ENCODE data around the gene SERPINA6. TPM values are rescaled to one million over a fixed set of nuclear protein-coding genes. Genes with fewer than 3 reads are reported as not detected.

SERPINA6 gene
- total RNA-seq, 1 donor from 2014 or later, result not detected

DNA sequence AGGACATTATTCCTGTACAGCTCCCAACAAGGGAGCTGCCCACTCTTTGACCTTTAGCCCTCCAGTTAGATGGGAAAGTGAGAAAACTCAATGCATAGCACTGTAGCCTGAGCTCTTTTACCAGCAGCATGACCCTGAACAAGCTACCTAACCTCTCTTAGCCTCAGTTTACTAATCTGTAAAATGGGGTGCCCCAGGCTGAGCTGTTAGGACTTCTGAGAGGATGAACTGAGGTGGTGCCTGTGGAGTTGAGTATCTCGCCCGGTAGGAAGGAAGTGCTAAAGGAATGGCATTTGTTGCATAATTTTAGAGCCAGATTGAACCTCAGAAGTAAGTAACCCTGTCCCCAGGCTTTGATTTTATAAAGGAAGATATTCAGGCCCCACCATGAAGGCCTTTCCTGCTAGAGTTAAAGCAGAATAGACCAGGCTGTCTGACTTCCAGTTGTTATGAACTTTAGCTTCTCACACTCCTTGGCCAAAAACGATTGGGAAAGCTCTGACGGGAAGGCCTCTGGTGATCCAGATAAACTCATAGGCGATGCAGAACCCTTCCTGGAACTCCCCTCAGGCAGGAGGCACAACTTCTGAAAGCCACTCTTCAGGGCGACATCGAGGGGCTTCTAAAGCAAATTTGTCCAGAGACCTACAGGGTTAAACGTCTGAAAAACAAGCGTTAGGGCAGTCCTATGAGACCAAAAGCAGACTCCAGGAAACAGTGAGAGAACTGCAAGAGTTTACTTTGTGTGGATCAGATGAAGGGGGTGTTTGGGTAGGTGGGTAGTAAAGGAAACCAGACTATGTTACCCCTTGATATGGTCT lies 27.6 kb downstream of the SERPINA6 start:
- TF ChIP-seq CTCF (IDR thresholded peaks at IDR 0.05), result no peak
- no peak for DNase-seq
- ChIA-PET CTCF (no interaction called here), POLR2A (no interaction called here)
- Mint-ChIP-seq H3K4me1 (no peaks in the 10 kb centered on the region), H3K36me3 (ENCODE audit: low read depth) (no peaks in the 10 kb centered on the region), H3K9me3 (no peaks in the 10 kb centered on the region), H3K27me3 (no peaks in the 10 kb centered on the region), H3K27ac (no peak overlapping the region), H3K4me3 (no peak overlapping the region)
- intact Hi-C loops (cut with micrococcal nuclease), result no loop called here
- no peak for ATAC-seq (ENCODE audit: low read depth)

DNA sequence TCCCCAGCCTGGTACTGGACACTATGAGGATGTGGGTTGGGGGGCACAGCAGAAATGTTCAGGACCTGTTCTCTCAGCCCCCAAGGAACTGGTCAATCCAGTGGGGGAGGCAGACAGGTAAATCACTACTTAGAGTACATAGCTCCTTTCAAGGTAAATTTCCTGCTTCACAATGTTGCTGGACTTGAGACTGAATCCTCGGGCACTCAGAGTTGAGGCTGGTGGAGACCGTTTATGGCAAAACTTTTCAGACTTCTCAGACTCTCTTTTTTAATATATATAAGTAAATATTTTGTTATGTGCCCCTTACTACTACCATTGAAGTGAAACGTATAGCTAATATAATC lies 29.6 kb downstream of the SERPINA6 start:
- Mint-ChIP-seq H3K36me3 (ENCODE audit: low read depth) (no peaks in the 10 kb centered on the region), H3K27ac (no peak overlapping the region), H3K4me1 (no peaks in the 10 kb centered on the region), H3K4me3 (no peak overlapping the region), H3K9me3 (no peaks in the 10 kb centered on the region), H3K27me3 (no peaks in the 10 kb centered on the region)
- CTCF ChIA-PET, result no interaction called here
- POLR2A ChIA-PET, result no interaction called here
- TF ChIP-seq CTCF (IDR thresholded peaks at IDR 0.05), result no peak
- intact Hi-C loops (cut with micrococcal nuclease), result no loop called here
- ATAC-seq (ENCODE audit: low read depth) (no peak), DNase-seq (no peak)

DNA sequence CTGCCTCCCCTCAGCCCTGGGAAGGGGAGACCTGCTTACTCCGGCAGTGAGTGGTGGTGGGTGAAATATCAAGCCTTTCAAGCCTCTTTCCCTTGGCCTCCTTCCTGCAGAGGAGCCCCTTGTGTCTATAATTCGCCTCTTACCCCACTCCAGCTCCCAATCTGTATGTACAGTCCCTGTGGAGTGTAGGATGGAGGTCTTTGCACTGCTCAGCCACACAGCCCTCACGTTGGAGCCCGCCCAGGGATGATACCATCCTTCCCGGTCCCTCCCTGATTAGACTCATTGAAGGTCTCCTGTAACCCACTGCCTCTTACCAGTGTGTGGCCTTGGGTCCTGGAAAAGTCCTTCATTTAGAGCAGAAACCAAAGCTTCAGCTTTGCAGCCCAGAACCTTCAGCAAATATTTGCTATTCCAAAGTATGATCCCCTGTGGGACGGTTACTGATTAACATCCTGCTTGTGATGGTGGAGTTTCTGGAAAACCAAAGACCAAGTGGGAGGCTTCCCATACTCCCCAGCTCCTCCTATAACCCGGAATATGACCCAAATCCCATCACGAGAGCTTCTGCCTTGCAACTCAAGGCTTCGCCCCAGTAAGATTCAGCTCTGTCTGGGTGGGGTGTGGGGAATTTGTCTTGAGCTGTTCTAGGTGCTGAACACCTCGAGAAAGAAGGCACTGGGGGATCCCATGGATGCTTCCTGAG lies 30.1 kb downstream of the SERPINA6 start, which contains the start of gene SERPINA10:
Gene SERPINA10, minus strand, starts transcription at position 397 of the 706 bp plus-strand sequence. CDS start 2,675 bp downstream, outside the sequence.
- intact Hi-C loops (cut with micrococcal nuclease), result no loop called here

DNA sequence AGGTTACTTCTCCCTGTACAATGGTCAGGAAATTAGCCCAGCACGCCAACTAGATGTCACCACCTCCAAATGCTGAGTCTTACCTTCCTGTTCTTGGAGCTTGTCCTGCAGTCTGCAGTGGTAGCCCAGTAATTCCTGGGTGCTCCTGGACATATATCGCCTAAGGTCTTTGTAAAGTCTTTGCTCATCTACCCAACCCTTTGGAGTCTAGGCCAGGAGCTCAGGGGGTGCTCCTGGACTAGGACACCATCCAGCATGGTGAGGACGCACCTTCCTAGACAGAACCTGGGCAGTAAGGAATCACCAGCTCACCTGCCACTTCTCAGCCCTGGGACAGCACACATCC lies 30.6 kb downstream of the SERPINA6 start:
- DNase-seq (no peak), ATAC-seq (ENCODE audit: low read depth) (no peak)
- POLR2A ChIA-PET, result no interaction called here
- Mint-ChIP-seq H3K36me3 (ENCODE audit: low read depth) (no peaks in the 10 kb centered on the region), H3K9me3 (no peaks in the 10 kb centered on the region), H3K4me3 (no peak overlapping the region), H3K27me3 (no peaks in the 10 kb centered on the region), H3K4me1 (no peaks in the 10 kb centered on the region), H3K27ac (no peak overlapping the region)
- intact Hi-C loops (cut with micrococcal nuclease), result no loop called here
- CTCF ChIA-PET, result no interaction called here
- no peak for TF ChIP-seq CTCF (IDR thresholded peaks at IDR 0.05)

More for the DNA sequence above, 30.1 kb downstream of the SERPINA6 start, which contains the start of gene SERPINA10:
- H3K9me3 Mint-ChIP-seq, result no peaks in the 10 kb centered on the region
- POLR2A ChIA-PET, result no interaction called here
- no peaks in the 10 kb centered on the region for H3K4me1 Mint-ChIP-seq
- no peaks in the 10 kb centered on the region for H3K27me3 Mint-ChIP-seq
- TF ChIP-seq CTCF (IDR thresholded peaks at IDR 0.05), result no peak
- CTCF ChIA-PET, result no interaction called here
- no peak within 1 kb of the TSS for H3K4me3 Mint-ChIP-seq
- DNase-seq (no peak), ATAC-seq (ENCODE audit: low read depth) (no peak)
- H3K36me3 Mint-ChIP-seq (ENCODE audit: low read depth), result no peaks in the 10 kb centered on the region
- H3K27ac Mint-ChIP-seq, result no peak within 1 kb of the TSS

DNA sequence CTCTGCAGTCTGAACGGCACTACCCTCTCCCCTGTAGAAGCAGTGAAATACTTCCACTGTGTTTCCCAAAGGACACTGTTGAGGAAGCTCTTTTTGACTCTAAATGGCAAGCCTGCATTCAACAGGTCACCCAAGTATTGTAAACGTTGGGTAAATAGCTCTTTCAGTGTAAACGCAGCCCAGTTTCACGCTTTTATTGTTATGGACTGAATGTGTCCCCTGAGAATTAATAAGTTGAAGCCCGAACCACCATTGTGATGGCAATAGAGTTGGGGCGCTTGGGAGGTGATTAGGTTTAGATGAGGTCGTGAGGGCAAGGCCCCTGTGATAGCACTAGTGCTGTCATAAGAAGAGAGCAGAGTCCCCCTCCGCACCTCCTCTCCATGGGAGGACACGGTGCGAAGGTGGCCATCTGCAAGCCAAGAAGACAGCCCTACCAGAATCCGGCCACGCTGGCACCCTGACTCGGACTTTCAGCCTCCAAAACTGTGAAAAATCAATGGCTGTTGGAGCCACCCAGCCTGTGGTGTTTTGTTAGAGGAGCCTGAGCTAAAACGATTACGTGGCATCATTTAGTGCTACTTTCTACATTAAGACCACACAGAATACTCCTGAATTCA lies 31.1 kb downstream of the SERPINA6 start:
- no peaks in the 10 kb centered on the region for H3K36me3 Mint-ChIP-seq (ENCODE audit: low read depth)
- intact Hi-C loops (cut with micrococcal nuclease), result no loop called here
- no peaks in the 10 kb centered on the region for H3K4me1 Mint-ChIP-seq
- no peak for TF ChIP-seq CTCF (IDR thresholded peaks at IDR 0.05)
- H3K4me3 Mint-ChIP-seq, result no peak overlapping the region
- no peak overlapping the region for H3K27ac Mint-ChIP-seq
- H3K9me3 Mint-ChIP-seq, result no peaks in the 10 kb centered on the region
- H3K27me3 Mint-ChIP-seq, result no peaks in the 10 kb centered on the region
- no peak for ATAC-seq (ENCODE audit: low read depth)
- CTCF ChIA-PET, result no interaction called here
- POLR2A ChIA-PET, result no interaction called here
- no peak for DNase-seq

Data from activated B cell treated with CpG ODN at 0.5 μM for 24 hours (primary cell).